ENCODE data around the gene DPF3.
A peak's percentile ranks its signal among the peaks of the same experiment; 100 is the strongest.

DNA sequence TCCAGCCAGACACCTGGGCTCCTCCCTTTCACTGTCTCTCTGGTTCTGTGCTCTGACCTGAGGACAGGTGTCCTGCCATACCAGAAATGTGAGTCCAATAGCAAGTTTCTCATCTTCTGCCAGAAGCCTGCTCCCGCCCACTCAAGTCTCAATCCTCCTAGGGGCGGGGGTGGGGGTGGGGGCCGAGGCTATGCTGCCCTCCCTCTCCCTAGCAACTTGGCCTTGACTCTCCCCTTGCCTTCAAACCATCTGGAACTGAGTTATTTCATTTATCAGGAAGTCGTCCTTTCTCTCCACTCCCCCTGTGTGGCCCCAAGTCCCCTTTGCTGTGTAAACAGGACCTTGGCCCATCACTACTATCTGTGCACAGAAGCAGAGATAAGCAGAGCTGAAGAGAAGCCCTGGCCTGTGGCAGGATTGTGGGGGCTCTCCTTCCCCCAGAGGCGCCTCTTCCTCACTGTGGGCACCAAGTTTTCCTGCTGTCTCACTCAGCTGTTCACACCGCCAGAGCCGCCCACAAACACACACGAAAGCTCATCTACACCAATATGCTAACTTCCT, 117.1 kb downstream of the DPF3 start:
- TF ChIP-seq FOSL1 (CRISPR knock-in tag; IDR thresholded peaks at IDR 0.05; ENCODE audit: borderline replicate concordance), result no peak
- TF ChIP-seq, protein P1, sequence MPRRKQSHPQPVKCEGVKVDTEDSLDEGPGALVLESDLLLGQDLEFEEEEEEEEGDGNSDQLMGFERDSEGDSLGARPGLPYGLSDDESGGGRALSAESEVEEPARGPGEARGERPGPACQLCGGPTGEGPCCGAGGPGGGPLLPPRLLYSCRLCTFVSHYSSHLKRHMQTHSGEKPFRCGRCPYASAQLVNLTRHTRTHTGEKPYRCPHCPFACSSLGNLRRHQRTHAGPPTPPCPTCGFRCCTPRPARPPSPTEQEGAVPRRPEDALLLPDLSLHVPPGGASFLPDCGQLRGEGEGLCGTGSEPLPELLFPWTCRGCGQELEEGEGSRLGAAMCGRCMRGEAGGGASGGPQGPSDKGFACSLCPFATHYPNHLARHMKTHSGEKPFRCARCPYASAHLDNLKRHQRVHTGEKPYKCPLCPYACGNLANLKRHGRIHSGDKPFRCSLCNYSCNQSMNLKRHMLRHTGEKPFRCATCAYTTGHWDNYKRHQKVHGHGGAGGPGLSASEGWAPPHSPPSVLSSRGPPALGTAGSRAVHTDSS (CRISPR knock-in tag; conservative IDR thresholded peaks at IDR 0.05), result no peak
- TF ChIP-seq, protein P2, sequence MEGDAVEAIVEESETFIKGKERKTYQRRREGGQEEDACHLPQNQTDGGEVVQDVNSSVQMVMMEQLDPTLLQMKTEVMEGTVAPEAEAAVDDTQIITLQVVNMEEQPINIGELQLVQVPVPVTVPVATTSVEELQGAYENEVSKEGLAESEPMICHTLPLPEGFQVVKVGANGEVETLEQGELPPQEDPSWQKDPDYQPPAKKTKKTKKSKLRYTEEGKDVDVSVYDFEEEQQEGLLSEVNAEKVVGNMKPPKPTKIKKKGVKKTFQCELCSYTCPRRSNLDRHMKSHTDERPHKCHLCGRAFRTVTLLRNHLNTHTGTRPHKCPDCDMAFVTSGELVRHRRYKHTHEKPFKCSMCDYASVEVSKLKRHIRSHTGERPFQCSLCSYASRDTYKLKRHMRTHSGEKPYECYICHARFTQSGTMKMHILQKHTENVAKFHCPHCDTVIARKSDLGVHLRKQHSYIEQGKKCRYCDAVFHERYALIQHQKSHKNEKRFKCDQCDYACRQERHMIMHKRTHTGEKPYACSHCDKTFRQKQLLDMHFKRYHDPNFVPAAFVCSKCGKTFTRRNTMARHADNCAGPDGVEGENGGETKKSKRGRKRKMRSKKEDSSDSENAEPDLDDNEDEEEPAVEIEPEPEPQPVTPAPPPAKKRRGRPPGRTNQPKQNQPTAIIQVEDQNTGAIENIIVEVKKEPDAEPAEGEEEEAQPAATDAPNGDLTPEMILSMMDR (CRISPR knock-in tag; IDR thresholded peaks at IDR 0.05), result peak; percentile 20
- peak; percentile 84 for TF ChIP-seq TBL1XR1 (IDR thresholded peaks at IDR 0.05; ENCODE audit: borderline replicate concordance, low read length, partially characterized antibody)
- TF ChIP-seq FOXK2 (IDR thresholded peaks at IDR 0.05), result no peak
- TF ChIP-seq, protein P3, sequence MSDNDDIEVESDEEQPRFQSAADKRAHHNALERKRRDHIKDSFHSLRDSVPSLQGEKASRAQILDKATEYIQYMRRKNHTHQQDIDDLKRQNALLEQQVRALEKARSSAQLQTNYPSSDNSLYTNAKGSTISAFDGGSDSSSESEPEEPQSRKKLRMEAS (IDR thresholded peaks at IDR 0.05), result peak; percentile 51; the same call in 1 of the 2 replicates
